SK-MEL-5 (cell line): Measurements from ENCODE around the gene NOD1. TPM values are rescaled to one million over a fixed set of nuclear protein-coding genes. Genes with fewer than 3 reads are reported as not detected.
A peak's percentile ranks its signal among the peaks of the same experiment; 100 is the strongest.

ENCODE experiments used
- DNase-seq: peaks from one replicate; pipeline ENCODE4 v3.0.0-alpha.2; 2016; ENCODE audit warnings: low read depth, low spot score
- in situ Hi-C: cut with HindIII; loops from 2 replicates; pipeline ENCODE4 v1.10.0; 2016; ENCODE audit warnings: low sequenced_read_pairs, high pct_unique_total_duplicates, low pct_unique_long_range_greater_than_20kb
- total RNA-seq: library from RNA; depleted of rRNA; stranded (reverse); fragments of >200 nt; shearing (Covaris generic); gene quantifications from 2 replicates; pipeline ENCODE4 v1.2.3, GENCODE V29; 2014

Gene NOD1
- total RNA-seq, 1 experiment from 2014 or later: 8.6 TPM

DNA sequence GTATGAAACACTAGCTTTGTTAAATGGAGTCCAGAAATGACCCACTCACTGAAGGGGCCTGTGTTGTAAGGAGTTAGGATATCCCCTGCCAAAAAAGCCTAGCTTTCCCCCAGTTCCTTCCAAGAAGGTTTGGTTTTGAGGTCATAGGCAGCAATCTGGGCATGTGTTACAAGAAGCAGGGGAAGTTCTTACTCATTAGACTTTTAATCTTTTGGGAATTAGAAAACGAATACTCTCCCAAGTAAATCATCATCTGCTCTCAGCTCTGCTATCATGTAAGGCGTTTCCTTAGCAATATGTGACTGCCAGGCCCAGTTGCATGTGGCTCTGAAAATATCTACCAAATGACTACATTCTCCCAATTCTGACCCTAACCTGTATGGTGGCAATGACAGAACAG lies 3.7 kb downstream of the NOD1 start:
- DNase-seq: no peak
- in situ Hi-C loops: no loop called here

DNA sequence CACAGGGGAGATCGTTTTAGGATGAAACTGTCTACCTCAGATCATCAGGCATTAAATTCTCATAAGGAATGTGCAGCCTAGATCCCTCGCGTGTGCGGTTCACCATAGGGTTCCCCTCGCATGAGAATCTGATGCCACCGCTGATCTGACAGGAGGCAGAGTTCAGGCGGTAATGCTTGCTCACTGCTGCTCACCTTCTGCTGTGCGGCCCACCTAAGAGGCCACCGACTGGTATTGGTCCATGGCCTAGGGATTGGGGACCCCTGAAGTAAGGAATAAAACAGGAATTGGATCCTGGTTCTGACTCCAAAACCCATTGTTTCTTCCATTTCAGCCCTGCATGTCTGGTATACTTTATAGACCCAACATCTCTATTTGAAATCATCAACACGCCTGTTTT lies 4.1 kb downstream of the NOD1 start:
- in situ Hi-C loops: no loop called here
- no peak for DNase-seq

DNA sequence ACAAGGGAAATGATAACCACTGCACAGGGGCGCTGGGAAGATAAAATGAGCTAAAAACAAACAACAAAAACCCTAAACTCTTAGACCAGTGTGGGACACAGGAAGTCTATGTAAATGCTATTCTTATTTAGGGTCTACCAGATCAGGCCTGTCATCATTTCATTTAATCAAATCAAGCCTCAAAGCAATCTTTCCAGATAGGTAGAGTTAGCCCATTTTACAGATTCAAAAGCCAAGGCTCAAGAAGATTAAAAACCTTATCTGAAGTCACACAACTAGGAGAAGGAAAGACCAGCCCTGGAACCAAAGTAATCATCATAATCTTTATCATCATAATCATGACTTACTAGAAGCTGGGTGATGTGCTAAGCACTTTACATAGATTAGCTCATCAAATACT lies 4.7 kb downstream of the NOD1 start:
- no peak for DNase-seq
- in situ Hi-C loops: no loop called here

DNA sequence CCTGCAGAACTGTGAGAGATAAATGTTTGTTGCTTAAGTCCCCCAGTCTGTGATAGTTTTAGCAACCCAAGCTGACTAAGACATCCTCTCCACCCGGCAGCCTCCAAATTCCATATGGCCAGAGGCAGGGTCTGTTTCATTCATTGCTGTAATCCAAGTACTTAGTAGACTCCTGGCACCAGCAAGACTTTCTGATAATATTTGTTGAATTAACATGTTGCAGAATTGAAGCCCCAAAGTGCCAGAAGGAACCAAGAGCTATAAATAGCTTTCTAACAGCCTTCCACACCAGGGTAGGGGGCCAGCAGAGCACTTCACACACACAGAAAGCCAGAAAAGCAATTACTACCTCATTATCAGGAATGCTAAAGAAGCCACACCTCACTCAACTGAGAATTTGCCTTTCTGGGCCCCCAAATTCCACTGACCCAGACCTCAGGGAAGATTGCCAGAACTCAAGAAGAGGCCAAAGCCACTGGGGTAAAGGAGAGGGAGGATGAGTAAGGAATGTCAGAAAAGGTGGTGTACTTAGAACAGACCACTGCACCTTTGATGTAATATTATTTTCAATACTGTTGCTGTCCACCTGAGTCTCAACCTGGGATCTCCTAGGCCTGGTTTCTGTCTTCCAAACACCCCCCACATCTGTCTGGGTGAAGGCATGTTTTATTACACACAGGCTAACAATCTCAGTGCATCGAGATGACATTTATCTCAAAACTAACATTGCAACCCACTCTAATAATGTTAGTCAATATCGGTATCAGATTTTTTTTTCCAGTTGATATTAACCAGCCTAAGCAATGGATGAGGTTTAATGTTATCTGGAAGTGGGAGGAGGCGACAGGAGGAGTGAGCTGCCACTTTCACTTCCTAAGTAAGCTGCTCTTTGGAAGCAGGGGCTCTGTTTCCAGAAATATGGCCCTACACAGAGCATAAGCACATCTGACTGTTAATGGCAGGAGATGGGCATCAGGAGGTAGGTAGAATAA lies 5.5 kb downstream of the NOD1 start:
- in situ Hi-C loops: no loop called here
- no peak for DNase-seq

DNA sequence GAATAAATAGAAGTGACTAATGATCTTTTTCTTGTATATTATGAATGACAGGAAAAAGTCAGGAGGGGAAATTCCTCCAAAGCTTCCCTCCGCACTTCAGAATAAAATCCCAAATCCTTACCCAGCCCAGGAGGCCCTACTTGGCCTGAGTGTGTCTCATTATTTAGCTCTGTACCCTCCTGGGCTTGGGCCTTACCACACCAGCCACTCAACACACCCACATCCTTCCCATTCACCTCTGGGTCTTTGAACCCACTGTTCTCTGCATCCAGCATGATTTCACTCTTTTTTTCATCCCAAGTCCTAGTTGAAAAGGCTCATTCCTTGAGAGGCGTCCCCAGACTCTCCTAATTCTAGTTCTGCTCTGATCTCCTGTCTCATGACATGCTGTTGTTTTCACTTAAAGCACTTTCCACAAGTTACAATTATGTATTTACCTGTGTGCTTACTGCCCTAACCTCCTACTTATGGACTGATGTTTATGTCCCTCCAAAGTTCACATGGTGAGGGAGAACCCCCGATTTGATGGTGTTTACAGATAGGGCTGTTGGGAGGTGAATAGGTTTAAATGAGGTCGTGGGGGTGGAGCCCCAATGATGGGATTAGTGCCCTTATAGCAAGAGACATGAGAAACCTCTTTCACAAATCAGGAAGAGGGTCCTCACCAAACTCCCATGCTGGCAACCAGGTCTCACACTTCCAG lies 6.4 kb downstream of the NOD1 start:
- no peak for DNase-seq
- in situ Hi-C loops: no loop called here

DNA sequence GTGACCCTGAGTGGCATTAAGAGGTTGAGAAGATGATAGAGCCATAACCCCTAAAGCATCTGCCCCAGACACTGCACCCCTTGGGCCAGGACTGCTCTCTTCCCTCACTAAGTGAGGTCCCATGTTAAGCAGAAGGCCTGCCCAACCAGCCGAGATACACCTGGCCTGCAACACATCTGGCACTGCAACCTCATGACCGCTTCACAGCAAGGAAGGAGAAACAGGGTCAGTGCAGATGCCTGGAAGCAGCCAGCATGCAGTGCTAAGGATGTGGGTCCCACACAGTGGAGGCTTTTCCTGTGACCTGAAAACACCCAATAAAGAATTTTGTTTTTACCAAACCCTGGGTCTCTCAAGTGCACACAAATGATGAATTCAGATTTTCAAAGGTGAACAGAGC lies 7.4 kb downstream of the NOD1 start:
- DNase-seq: no peak
- in situ Hi-C loops: no loop called here

DNA sequence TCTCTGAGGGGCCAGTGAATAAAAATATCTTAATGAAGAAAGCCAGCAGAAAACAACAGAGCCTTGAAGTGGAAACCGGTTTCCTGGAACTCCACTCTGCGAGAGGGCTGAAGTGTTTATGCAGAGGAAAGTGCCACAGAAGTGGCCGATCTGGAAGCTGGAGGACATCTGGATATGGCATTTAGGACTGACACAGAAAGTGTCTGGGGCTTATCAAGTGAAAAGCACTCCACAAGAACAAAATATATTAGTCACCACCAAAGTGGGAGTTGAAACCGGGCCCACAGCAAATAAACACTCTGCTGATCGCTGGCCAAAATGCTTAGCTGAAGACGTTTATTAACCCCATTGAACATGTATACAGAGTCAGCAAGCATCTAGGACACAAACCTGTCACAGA lies 7.8 kb downstream of the NOD1 start:
- no peak for DNase-seq
- in situ Hi-C loops: no loop called here

DNA sequence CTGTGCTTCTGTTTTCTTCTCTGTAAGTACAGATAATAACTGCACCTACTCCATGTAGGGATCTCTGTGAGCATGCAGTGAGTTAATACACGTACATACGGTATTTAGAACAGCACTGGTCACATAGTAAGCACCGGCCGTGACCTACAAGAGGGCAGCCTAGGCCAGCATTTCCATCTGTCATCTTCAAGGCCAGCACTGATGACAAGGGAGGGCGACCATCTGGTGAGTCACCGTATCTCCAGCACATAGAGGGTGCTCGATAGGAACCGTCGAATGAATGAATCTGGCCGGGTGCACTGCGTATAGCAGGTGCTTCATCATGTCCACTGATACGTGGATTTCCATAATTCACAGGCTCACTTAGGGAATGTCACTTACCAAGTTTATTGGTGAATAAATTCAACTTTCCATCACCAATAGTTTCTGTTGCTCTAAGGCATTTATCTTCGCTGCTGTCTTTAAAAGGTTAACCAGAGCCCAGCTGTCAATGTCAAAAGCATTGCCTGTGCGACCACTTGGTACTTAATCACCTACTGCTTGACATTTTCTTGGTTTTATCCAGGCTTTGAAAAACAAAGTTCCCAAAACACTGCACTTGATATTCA lies 8.3 kb downstream of the NOD1 start:
- in situ Hi-C loops: no loop called here
- DNase-seq: no peak

DNA sequence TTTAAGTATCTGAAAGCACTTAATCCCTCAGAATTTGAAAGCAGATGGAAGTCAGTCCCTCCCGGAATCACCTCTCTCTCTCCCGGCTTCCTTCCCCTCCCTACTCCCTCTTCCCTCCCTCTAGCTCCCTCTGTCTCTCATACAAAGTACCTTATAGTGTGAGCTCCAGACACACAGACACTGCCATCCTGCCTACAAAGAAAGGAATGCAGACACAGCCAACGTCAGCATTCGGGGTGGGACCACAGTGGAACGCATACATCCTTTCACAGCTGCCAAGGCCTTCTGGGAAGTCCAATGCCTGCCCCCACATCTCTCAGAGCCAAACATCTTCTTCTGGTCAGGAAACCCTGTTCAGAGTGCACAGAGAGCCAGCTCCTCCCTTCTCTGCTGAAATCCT lies 9.3 kb downstream of the NOD1 start:
- in situ Hi-C loops: no loop called here
- DNase-seq: peak; percentile 93

DNA sequence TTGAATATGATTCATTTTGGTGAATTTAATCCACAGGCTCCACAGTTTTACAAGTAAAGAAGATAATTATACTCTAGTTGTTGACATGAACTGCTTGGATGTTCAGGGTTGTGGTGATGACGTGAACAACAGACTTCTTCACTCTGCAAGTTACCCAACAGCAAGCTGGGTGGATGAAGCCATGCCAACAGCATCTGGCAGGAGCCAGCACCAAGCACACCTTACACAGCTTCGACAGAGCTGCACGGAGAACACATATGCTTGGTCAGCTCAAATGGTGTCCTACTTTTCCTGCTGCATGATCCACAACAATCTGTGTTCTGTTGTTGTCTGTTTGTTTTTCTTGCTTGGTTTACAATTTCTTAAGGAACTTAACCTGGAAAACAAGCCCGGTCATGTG lies 9.8 kb downstream of the NOD1 start:
- in situ Hi-C loops: no loop called here
- DNase-seq: no peak

DNA sequence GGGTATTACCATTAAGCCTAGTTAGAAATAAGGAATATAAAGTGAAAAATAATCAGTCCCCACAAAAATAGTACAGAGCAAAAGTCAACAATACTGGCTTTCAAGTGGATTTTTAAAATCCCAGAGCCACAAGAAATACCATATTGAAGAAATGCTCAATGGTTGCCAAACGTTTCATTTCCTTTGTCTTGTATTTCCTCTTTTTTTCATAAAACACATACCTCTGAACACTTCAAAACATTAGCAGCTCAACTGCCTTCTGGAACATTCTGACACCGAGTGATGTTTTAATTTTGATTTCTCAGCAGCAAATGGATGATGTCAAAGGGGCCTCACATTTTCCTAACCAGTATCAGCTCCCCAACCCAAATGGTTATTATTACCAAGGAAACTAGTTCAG lies 10.5 kb downstream of the NOD1 start:
- no peak for DNase-seq
- in situ Hi-C loops: no loop called here

DNA sequence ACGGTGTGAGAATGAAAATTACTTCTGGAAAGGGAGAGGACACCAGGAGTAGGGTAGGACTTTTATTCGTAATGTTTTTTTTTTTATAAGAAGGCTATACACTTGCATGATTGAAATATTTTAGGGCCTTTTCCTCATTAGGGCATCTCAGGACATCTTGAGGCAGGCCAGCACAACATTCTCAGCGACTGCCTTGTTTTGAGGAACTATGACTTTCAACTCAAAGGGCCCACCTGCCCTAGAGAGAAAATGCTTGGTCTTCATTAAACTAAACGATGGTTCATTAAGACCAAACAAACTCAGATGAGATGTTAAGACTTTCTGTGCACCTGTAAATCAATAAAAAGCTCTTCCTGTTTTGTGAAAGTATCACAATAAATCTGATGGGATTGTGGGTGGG lies 11.3 kb downstream of the NOD1 start:
- in situ Hi-C loops: no loop called here
- no peak for DNase-seq

DNA sequence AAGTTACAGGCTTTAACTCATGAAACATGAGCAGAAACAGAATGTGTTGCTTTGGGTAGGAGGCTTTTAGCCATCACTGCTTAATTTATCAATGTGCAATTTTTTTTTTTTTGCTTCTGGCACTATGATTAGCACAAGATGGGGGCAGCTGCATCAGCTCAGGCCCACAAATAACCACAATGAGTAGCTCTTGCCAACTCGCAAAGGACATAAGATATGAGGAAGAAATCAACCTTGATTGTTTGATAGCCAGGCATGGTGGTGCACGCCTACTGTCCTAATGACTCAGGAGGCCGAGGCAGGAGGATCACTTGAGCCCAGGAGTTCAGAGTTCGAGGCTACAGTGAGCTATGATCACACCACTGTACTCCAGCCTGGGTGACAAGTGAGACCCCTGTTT lies 12.3 kb downstream of the NOD1 start:
- in situ Hi-C loops: no loop called here
- DNase-seq: no peak

DNA sequence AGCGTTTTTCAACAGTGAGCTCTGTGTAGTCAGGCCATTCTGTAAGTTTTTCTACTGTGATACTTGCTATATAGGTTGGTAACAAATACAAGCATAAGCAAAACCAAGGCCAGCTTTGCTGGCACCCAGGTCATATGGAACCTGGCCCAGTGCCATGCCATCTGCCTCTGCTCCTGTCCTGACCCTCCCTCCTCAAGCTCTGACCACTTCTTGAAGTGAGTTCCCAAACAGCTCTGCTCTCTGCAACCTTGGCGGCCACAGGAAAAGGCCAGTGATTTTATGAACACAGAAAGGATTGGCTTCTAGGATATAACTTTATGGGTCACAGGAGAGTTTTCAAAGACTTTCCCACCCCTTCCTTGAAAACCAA lies 12.8 kb downstream of the NOD1 start:
- no peak for DNase-seq
- in situ Hi-C loops: no loop called here

DNA sequence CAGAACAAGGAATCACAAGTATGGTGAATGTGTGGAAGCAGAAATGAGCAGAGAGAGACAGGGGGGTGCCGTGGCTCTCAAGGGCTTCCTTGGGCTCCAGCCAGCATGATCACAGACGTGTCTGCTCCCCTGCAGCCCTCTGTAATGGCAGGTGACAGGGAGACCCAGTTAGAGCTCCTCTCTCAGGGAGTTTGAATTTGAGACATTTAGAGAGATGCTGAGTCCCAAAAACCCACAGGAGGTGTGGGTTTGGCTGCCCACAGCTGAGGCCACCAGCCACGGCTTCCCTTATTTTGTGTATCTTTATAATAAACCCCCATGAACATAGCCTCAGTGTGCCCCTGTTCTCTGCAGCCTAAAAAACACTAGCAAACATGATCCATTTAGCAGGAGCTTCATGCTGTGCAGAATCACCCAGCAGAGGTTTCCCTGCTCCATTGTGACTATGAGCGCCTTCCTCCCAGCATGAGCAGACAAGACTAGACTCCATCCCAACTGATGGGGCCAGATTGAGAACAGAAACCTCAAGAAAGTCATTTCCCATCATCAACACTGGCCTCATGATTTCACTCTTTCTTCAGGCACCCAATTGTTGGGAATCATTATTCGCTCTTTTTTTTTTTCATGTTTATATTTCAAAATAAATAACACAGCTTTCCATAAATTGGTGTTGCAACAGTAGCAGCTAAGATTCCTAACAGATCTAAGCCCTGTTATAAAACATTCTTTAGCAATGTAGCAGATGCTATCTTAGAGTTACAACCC lies 13.4 kb downstream of the NOD1 start:
- in situ Hi-C loops: no loop called here
- DNase-seq: no peak

DNA sequence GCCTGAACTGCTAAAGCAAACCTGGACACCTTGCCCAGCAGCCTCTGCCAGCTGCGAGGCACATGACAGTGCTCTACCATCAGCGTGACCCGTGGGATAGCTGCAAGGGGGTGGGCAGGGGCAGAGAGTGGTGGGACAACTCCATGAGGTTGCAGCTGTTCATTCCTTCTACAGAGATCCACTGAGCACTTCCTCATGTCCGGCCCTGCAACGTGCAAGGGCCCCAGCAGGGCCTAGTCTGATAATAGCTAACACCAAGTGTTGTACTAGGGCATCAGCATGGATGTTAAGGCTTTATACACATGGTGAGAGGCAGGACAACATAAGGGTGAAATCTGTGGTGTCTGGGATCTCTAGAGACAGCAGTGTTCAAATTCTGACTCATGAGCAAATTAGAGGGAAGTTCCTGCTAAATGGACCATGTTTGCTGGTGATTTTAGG lies 14.3 kb downstream of the NOD1 start:
- in situ Hi-C loops: no loop called here

DNA sequence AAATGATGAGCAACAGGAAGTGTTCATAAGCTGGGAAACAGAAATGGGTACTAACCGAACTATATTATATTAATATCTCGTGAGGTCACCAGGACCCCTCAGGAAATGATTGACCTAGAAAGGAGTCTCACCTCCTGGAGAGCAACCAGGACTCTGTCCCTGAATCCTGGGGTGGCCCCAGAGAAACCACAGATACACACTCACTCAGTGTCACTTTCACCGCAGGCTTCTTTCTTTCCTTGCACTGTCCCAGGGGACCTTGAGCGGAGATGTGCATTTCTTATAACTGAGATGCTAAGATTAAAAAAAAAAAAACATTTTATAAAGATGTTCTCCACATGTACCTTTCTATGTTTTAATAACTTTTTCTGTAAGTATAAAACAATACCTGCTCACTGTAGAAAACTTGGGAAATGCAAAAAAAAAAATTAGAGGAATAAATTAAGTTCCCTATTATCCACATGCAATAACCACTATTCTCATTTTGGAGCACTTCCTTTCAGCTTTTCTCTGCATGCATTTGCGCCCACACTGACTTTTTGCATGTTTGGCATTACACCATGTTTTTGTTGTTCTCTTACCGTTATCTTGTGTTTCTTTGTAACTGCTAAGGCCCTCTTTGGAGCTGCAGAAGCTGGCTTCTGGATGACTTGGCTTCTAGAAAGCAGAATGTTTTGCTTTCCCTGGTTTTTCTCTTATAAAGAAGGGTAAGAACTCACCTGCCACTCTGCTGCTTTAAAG lies 15.0 kb downstream of the NOD1 start:
- in situ Hi-C loops: no loop called here
- no peak for DNase-seq

More for the DNA sequence above, 14.3 kb downstream of the NOD1 start:
- DNase-seq: no peak
